ENCODE results near the gene PRRC2B.

DNA sequence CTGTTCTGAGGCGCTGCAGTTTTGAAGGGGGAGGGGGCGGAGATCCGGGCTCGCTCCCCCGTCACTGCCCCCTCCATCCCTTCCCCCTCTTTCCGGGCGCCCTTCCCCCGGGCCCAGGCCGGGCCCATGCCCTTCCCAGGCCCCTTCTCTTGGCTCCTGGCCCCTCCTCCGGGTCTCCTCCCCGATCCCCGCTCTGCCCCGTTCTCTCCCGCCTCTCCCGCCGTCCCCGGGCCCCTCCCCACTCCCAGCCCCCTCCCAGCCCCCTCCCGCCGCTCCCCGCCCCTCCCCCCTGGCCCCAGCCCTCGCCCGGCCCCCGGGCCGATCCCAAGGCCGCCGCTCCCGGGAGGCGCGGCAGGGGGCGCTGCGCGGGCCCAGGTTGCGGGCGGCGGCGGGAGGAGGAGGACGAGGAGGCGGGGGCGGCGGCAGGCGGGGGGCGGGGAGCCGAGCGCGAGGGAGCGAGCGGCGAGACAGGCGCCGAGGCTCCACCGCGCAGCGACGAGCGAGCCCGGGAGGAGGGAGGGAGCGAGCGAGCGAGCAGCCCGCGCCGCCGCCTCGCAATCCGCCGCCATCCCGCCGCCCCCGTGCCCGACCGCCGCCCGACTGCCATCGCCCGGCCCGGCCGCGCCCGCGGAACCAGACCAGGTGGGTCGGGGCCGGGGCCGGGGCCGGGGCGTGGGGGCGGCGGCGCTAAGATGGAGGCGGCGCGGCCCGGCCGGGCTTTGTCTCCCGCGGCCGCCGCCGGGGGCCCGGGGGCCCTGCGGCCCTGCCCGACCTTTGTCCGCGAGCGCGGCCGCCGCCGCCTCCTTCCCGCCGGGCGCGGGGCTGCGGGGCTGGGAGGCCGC is at the start of gene PRRC2B:
- TF ChIP-seq POLR2A (IDR thresholded peaks at IDR 0.05; ENCODE audit: low read length), result no peak
- no peak for TF ChIP-seq GATA1 (IDR thresholded peaks at IDR 0.05; ENCODE audit: low read depth, low read length)

Measured in erythroblast (primary cell).